Suprapubic skin (tissue), 3 donors: ENCODE data around the gene FAF2.

Experiments used
- CTCF ChIP-seq, 2 donors: fragments of 200-600 bp in 1 of 2; fragments of 450-650 bp in 1 of 2; sonication (generic) in 1 of 2; IDR thresholded peaks; one replicate each; pipeline ENCODE4 v1.5.1; 2016 to 2019; ENCODE audit warnings: antibody characterized with exemption in 2 of 2, mild to moderate bottlenecking in 1 of 2, moderate library complexity in 1 of 2
- POLR2AphosphoS5 ChIP-seq, 3 donors: sonication (generic); formaldehyde crosslinking; IDR thresholded peaks; one replicate each; pipeline ENCODE4 v1.6.1; 2017; ENCODE audit warnings: antibody characterized with exemption in 3 of 3

GRCh38 chr5:176529116-176529740 is 81.0 kb downstream of the FAF2 start:
- TF ChIP-seq CTCF (IDR thresholded peaks at IDR 0.05) (no peak), POLR2AphosphoS5 (IDR thresholded peaks at IDR 0.05) (no peak)
